ENCODE results near the gene ULK2.
A peak's percentile ranks its signal among the peaks of the same experiment; 100 is the strongest.

Gene ULK2

DNA sequence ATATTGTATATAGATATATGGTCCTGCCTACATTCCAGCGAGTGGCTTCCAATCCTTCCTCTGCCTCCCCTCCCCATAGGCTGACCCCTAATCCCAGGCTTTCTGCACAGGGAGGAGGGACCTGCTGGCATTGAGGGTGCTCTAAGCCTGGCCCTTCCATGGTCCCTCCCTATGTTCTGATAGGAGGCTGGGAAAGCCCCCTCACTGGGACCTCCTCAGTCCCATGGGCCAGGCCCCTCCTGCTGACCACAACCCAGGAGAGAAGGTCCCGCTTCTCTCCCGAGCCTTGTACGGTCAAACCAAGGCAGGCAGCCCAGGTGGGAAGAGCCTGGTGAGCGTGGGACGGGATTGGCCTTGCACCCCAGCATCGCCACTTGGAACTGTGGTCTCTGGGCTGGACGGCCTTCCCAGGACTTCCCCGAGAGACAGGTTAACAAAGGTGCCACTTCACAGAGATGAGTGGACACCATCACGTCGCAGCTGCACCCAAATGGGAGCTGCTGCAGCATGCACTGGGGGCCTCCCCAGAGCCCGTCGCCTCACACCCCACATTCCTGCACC is 120.5 kb downstream of the ULK2 start:
- no peak for DNase-seq (ENCODE audit: low read depth)

DNA sequence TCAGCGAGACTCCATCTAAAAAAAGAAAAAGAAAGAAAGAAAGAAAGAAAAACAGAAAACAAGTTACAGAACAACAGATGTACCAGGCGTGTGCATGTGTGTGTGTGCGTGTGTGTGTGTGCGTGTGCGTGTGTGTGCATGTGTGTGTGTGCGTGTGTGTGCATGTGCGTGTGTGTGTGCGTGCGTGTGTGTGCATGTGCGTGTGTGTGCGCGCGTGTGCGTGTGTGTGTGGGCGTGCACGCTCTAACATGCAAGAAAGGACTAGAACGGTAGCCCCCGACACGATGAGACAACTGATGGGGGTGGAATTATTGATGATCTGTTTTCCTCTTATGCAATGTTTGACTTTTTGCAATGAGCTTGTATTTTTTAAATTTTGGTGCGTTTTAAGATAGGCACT is 121.2 kb downstream of the ULK2 start:
- no peak for DNase-seq (ENCODE audit: low read depth)

GRCh38 chr17:19744922-19745757 is 122.6 kb downstream of the ULK2 start:
- DNase-seq (ENCODE audit: low read depth), result peak; percentile 62

DNA sequence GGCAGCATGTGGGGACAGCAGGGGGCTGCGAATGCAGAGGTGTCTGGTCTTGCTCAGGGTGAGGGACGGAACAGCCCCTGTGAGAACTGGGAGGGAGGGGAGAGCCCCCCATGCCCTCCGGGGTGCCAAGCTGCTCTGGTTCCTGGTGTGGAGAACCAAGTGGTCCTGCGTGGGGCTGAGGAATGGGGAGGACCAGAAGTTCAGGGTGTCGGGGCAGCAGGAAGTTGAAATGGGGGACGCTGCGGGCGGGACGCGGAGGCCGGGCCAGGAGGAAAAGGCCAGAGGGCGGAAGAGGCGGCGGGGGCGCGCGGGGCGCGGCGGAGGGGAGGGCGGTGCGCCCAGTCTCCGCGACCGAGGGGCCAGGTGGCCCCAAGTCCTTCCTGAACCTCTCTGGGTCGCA is 123.2 kb downstream of the ULK2 start:
- no peak for DNase-seq (ENCODE audit: low read depth)

GRCh38 chr17:19743101-19744100 is 124.3 kb downstream of the ULK2 start:
- DNase-seq (ENCODE audit: low read depth), result no peak

- no peak for DNase-seq (ENCODE audit: low read depth)
Measured at GRCh38 chr17:19742495-19742894, 125.2 kb downstream of the ULK2 start.

DNA sequence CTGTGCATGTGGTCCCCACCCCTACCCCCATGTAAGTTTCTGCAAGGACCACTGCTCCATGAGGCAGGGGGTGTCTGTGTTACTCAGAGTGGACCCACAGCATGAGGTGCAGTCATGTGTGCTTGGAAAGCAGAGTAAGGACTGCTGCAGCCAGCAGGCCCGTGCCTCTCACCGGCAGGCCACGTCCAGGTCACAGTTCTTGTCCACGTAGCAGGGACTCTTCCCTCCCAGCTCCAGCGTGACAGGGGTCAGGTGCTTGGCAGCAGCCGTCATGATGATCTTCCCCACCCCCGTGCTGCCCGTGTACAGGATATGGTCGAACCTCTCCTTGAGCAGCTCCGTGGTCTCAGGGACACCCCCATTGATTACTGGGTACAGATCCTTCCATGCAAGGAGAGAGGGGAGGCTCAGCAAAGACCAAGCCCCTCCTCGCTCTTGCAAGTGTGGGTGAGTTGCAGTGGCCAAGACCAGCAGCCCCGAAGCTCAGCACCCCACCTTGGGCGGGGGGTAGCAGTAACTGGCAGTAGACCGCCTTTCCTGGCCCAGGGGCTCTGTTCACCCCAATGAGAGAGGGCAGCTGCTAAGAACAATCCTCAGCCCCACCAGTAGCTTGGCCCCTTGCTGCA is 125.8 kb downstream of the ULK2 start:
- DNase-seq (ENCODE audit: low read depth), result no peak

DNA sequence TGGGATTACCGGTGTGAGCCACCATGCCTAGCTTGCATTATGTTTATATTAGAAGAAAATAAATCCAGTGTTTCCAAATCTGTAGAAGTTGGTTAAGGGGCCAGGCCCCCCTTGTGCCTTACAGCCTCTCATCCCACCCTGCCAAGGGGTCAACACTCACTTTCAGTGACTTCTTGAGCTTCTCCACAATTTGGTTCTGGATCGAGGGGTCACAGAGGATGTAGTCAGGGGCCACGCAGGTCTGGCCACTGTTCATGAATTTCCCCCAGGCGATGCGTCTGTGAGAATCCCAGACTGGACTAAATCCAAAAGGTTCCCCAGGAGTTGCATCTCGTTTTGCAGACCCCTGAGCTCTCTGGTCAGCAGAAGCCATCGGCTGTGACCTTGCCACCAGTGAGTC is 126.8 kb downstream of the ULK2 start:
- no peak for DNase-seq (ENCODE audit: low read depth)

GRCh38 chr17:19739241-19740201 is 128.2 kb downstream of the ULK2 start:
- no peak for DNase-seq (ENCODE audit: low read depth)

- DNase-seq (ENCODE audit: low read depth), result no peak
Measured at GRCh38 chr17:19738757-19739156, 129.0 kb downstream of the ULK2 start.

DNA sequence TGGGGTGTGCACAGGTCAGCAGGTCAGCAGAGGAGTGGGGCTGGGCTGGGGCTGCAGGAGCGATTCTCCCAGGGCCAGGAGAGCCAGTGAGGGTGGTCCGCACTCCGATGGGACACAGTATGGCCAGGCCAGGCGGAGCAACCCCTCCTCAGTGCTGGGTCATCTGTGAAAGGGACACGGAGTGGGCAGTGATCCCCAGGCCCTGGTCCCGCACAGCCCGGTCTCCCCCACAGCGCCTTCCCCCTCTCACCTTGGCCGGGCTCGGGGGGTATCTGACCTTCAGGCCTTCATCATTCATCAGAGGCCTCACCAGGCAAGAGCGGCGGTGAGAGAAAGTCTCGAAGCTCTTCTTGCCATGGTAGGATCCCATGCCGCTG is 129.7 kb downstream of the ULK2 start:
- DNase-seq (ENCODE audit: low read depth), result no peak

- no peak for DNase-seq (ENCODE audit: low read depth)
Measured at GRCh38 chr17:19737305-19738072, 130.2 kb downstream of the ULK2 start.

- no peak for DNase-seq (ENCODE audit: low read depth)
Measured at GRCh38 chr17:19736071-19736470, 131.7 kb downstream of the ULK2 start.

- DNase-seq (ENCODE audit: low read depth), result no peak
Measured at GRCh38 chr17:19733953-19734526, 133.7 kb downstream of the ULK2 start.

- no peak for DNase-seq (ENCODE audit: low read depth)
Measured at GRCh38 chr17:19731626-19732025, 136.1 kb downstream of the ULK2 start.

DNA sequence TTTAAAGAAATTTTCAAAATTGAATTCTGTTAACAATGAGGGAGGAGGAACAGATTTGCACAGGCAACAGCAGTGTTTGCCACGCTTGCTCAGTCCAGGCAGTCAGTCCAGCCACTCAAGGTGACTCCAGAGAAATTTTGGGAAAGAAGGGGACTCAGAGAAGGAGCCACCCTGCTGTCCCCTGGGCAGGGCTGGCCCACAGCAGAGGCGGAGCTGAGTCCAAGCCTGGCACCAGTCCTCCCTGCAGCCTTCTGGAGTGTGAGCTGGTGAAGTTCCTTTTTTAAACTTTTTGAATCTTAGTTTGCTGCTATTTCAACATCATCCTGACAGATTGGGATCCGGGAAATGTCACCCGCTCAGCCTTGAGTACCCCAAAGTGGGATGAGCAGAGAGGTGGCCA is 136.9 kb downstream of the ULK2 start:
- no peak for DNase-seq (ENCODE audit: low read depth)

DNA sequence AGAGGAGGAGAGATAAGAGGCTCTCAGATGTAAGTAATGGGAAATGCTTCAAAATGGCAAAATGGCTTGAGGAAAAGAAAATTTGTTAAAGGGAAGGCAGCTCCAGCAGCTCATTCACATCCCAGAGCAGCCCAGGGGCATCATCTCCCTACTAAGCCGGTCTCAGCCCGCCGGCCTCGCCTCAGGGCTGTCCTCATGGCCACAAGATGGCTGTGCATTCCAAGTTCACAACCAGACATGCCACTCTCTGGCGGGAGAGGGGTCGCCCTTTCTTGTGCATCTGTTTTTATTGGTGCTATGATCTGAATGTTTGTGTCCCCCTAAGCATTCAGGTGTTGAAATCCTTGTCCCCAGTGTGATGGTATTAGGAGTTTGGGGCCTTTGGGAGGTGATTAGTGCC is 137.8 kb downstream of the ULK2 start:
- no peak for DNase-seq (ENCODE audit: low read depth)

- peak; percentile 61 for DNase-seq (ENCODE audit: low read depth)
Measured at GRCh38 chr17:19728084-19728495, 139.6 kb downstream of the ULK2 start.

DNA sequence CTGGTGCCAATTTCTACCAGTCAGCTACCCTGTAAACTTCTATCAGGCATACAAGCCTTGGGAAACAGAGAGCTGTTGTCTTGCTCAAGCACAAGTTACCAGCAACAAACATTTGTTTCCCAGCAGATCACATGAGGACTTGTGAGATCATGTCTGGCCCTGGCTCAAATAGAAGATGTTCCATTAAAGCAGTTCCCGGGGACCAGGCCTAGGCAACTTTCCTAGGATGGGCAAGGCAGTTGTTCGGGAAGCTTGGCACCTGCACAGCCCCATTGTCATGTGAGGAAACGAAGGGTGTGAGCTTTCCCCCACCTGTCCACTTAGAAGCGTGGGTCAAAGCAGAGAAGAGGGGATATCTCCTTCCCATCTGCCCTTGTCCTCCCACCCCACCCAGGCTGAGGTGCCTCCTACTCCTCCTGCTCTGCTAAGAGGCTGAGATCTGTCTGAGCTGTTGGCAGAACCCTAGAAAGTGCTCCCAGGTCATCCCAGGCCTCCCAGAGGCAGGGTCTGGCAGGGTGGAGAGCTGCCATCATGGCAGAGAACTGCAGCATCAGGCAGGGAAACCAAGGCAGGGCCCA is 140.1 kb downstream of the ULK2 start:
- peak; percentile 86 for DNase-seq (ENCODE audit: low read depth)
